ENCODE measurements around the gene DMBX1.

DMBX1 gene

GRCh38 chr1:46459315-46459714, 30.3 kb upstream of the DMBX1 start:
- no peak for DNase-seq (ENCODE audit: low spot score)

GRCh38 chr1:46461017-46461808, 28.4 kb upstream of the DMBX1 start:
- DNase-seq (ENCODE audit: low spot score): no peak

GRCh38 chr1:46461809-46462448, 27.7 kb upstream of the DMBX1 start:
- no peak for DNase-seq (ENCODE audit: low spot score)

- peak; percentile 77 for DNase-seq (ENCODE audit: low spot score)
These were observed 25.6 kb upstream of the DMBX1 start for GRCh38 chr1:46464013-46464548.

GRCh38 chr1:46464915-46465314, 24.7 kb upstream of the DMBX1 start:
- DNase-seq (ENCODE audit: low spot score): no peak

GRCh38 chr1:46465981-46466476, 23.6 kb upstream of the DMBX1 start:
- no peak for DNase-seq (ENCODE audit: low spot score)

GRCh38 chr1:46466477-46467182, 23.0 kb upstream of the DMBX1 start:
- peak; percentile 92 for DNase-seq (ENCODE audit: low spot score)

GRCh38 chr1:46467183-46467504, 22.5 kb upstream of the DMBX1 start:
- DNase-seq (ENCODE audit: low spot score): no peak

GRCh38 chr1:46469881-46470280, 19.8 kb upstream of the DMBX1 start:
- DNase-seq (ENCODE audit: low spot score): no peak

- no peak for DNase-seq (ENCODE audit: low spot score)
These were observed 17.7 kb upstream of the DMBX1 start for GRCh38 chr1:46471848-46472492.

- no peak for DNase-seq (ENCODE audit: low spot score)
These were observed 17.0 kb upstream of the DMBX1 start for GRCh38 chr1:46472498-46473181.

- DNase-seq (ENCODE audit: low spot score): no peak
These were observed 15.6 kb upstream of the DMBX1 start for GRCh38 chr1:46473991-46474390.

- no peak for DNase-seq (ENCODE audit: low spot score)
These were observed 15.1 kb upstream of the DMBX1 start for GRCh38 chr1:46474570-46474969.

GRCh38 chr1:46476673-46477072, 13.0 kb upstream of the DMBX1 start:
- DNase-seq (ENCODE audit: low spot score): no peak

- DNase-seq (ENCODE audit: low spot score): peak; percentile 83
These were observed 12.3 kb upstream of the DMBX1 start for GRCh38 chr1:46477153-46477929.

- DNase-seq (ENCODE audit: low spot score): no peak
These were observed 10.7 kb upstream of the DMBX1 start for GRCh38 chr1:46478721-46479485.

GRCh38 chr1:46479744-46480350, 9.8 kb upstream of the DMBX1 start:
- no peak for DNase-seq (ENCODE audit: low spot score)

- DNase-seq (ENCODE audit: low spot score): no peak
These were observed 8.5 kb upstream of the DMBX1 start for GRCh38 chr1:46480959-46481646.

- DNase-seq (ENCODE audit: low spot score): no peak
These were observed 7.7 kb upstream of the DMBX1 start for GRCh38 chr1:46481961-46482360.

Data from D341Med (cell line).